NCI-H226 (cell line): ENCODE results near the gene RCOR1.

Source experiments
- DNase-seq: peaks from one replicate; pipeline ENCODE4 v3.0.0-alpha.2; 2015

Gene RCOR1

GRCh38 chr14:102778338-102779083 lies 186.1 kb downstream of the RCOR1 start:
- DNase-seq, result no peak

GRCh38 chr14:102779084-102779462 lies 186.6 kb downstream of the RCOR1 start:
- DNase-seq, result no peak

- DNase-seq, result peak; percentile 17
These were observed 187.3 kb downstream of the RCOR1 start for GRCh38 chr14:102779574-102780315.
